ENCODE results near the gene AFAP1L1. TPM values are rescaled to one million over a fixed set of nuclear protein-coding genes. Genes with fewer than 3 reads are reported as not detected.
"Not testable (repeated sequence)": the region's sequence is repeated elsewhere in the genome, so short reads cannot be mapped to it uniquely, and the experiment has no call there.

AFAP1L1 gene
- polyA plus RNA-seq, 2 of the 4 experiments (the other 2 are of a cell fraction) = 1.5 to 3.5 TPM

GRCh38 chr5:149389552-149390495, 118.2 kb downstream of the AFAP1L1 start (continued):
- TF ChIP-seq CBX2 (IDR thresholded peaks at IDR 0.05; ENCODE audit: borderline replicate concordance, low read depth) (no peak), ZFP36 (IDR thresholded peaks at IDR 0.05; ENCODE audit: borderline replicate concordance, partially characterized antibody) (no peak), FOSL2 (IDR thresholded peaks at IDR 0.05) (no peak), FOSL2 (CRISPR knock-in tag; IDR thresholded peaks at IDR 0.05) (no peak), RCOR1 (IDR thresholded peaks at IDR 0.05; ENCODE audit: low read depth, low read length) (no peak)

DNA sequence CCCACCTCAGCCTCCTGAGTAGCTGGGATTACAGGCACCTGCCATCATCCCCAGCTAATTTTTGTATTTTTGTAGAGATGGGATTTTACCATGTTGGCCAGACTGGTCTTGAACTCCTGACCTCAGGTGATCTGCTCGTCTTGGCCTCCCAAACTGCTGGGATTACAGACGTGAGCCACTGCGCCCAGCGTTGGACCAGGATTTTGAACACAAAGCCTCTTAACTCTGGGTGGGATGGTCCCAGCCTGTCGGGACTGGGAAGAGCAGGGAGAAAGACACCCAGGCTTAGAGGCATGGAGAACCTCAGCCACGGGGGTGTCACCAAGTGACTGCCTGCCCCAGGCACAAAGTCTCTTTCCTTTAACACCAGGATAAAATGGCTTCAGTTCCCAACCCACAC, 119.4 kb downstream of the AFAP1L1 start:
- ATAC-seq; H3K27ac ChIP-seq; H3K9me3 ChIP-seq; FAIRE-seq; POLR2A ChIA-PET; H3K4me1 ChIP-seq; H3K4me2 ChIP-seq; DNase-seq (ENCODE audit: low read depth in 1 of 2, low spot score in 1 of 2); H3K4me3 ChIP-seq: not testable (repeated sequence)
- CTCF ChIA-PET = interaction anchor here (0.7 to 44.9 kb wide), 7 partner anchors 9 to 630 kb away, joined by 3 to 1709 read pairs (median 4); partner anchors contain the start of gene IL17B
- 70% methylated on average over 6 of the region's 6 CpGs for WGBS (ENCODE audit: missing lambda C conversion rate)

Other genes starting within 250 kb of the AFAP1L1 start
- gene SH3TC2, start 208.8 kb upstream of the AFAP1L1 start, polyA plus RNA-seq (2011; rRNA removed) = 0.06 and 0.17 TPM in 2 replicates
- 0.30 to 0.55 TPM (median 0.34 TPM) in 3 replicates for gene SH3TC2, start 208.8 kb upstream of the AFAP1L1 start, polyA plus RNA-seq (2017; fragmentation: RNase III; extraction: RNeasy Plus Mini Kit Qiagen cat#74134 plus additional on column Dnase treatment)
- gene ABLIM3, start 130.4 kb upstream of the AFAP1L1 start, polyA plus RNA-seq (2011; rRNA removed) = 2.7 and 3.5 TPM in 2 replicates
- 3.0 to 4.0 TPM (median 3.6 TPM) in 3 replicates for gene ABLIM3, start 130.4 kb upstream of the AFAP1L1 start, polyA plus RNA-seq (2017; fragmentation: RNase III; extraction: RNeasy Plus Mini Kit Qiagen cat#74134 plus additional on column Dnase treatment)
- gene GRPEL2, start 73.6 kb downstream of the AFAP1L1 start, polyA plus RNA-seq (2011; rRNA removed) = 17.0 and 26.4 TPM in 2 replicates
- 9.1 to 10.4 TPM (median 9.7 TPM) in 3 replicates for gene GRPEL2, start 73.6 kb downstream of the AFAP1L1 start, polyA plus RNA-seq (2017; fragmentation: RNase III; extraction: RNeasy Plus Mini Kit Qiagen cat#74134 plus additional on column Dnase treatment)
- gene PCYOX1L, start 86.2 kb downstream of the AFAP1L1 start, polyA plus RNA-seq (2011; rRNA removed) = 6.7 and 7.0 TPM in 2 replicates
- 1.8 to 2.2 TPM (median 2.1 TPM) in 3 replicates for gene PCYOX1L, start 86.2 kb downstream of the AFAP1L1 start, polyA plus RNA-seq (2017; fragmentation: RNase III; extraction: RNeasy Plus Mini Kit Qiagen cat#74134 plus additional on column Dnase treatment)
- gene IL17B, start 107.4 kb downstream of the AFAP1L1 start, polyA plus RNA-seq (2011; rRNA removed) = 0.23 and 0.30 TPM in 2 replicates
- not detected in 3 replicates for gene IL17B, start 107.4 kb downstream of the AFAP1L1 start, polyA plus RNA-seq (2017; fragmentation: RNase III; extraction: RNeasy Plus Mini Kit Qiagen cat#74134 plus additional on column Dnase treatment)